H9 (cell line): ENCODE measurements around the gene APOBEC3G. TPM values are rescaled to one million over a fixed set of nuclear protein-coding genes. Genes with fewer than 3 reads are reported as not detected.

ENCODE experiments used
- DNase-seq: peaks from one replicate; pipeline ENCODE4 v3.0.0-alpha.2; 2017
- H2AFZ ChIP-seq: one replicate; pipeline ENCODE4 v1.6.1; 2013; ENCODE audit warnings: mild to moderate bottlenecking, low read length, control low read depth, moderate library complexity
- H2AK5ac ChIP-seq: 2 replicates; pipeline ENCODE4 v1.6.1; 2013; ENCODE audit warnings: low read length, control low read depth, mixed read lengths; ENCODE audit not compliant: insufficient read length
- H2BK120ac ChIP-seq: one replicate; pipeline ENCODE4 v1.6.1; 2013; ENCODE audit warnings: low read depth, mild to moderate bottlenecking, low read length, control low read depth, inconsistent platforms; ENCODE audit not compliant: poor library complexity, severe bottlenecking
- H2BK12ac ChIP-seq: 2 replicates; pipeline ENCODE4 v1.6.1; 2013; ENCODE audit warnings: low read length, control low read depth, mixed read lengths, low read depth; ENCODE audit not compliant: insufficient read length
- H2BK15ac ChIP-seq: 2 replicates; pipeline ENCODE4 v1.6.1; 2013; ENCODE audit warnings: low read depth, low read length, control low read depth
- H2BK20ac ChIP-seq: one replicate; pipeline ENCODE4 v1.6.1; 2013; ENCODE audit warnings: low read depth, mild to moderate bottlenecking, low read length, control low read depth, inconsistent platforms; ENCODE audit not compliant: poor library complexity, severe bottlenecking
- H2BK5ac ChIP-seq: 2 replicates; pipeline ENCODE4 v1.6.1; 2013; ENCODE audit warnings: low read length, control low read depth, mixed read lengths; ENCODE audit not compliant: insufficient read length
- H3K14ac ChIP-seq: 2 replicates; pipeline ENCODE4 v1.6.1; 2013; ENCODE audit warnings: low read length, control low read depth; ENCODE audit not compliant: insufficient read depth
- H3K18ac ChIP-seq: 2 replicates; pipeline ENCODE4 v1.6.1; 2013; ENCODE audit warnings: low read depth, mild to moderate bottlenecking, mixed read lengths, low read length, control low read depth; ENCODE audit not compliant: insufficient read length
- H3K23ac ChIP-seq: 2 replicates; pipeline ENCODE4 v1.6.1; 2013; ENCODE audit warnings: low read length, control low read depth, mixed read lengths, low read depth; ENCODE audit not compliant: insufficient read length
- H3K23me2 ChIP-seq: 2 replicates; pipeline ENCODE4 v1.6.1; 2013; ENCODE audit warnings: low read depth, mild to moderate bottlenecking, mixed read lengths, low read length, control low read depth; ENCODE audit not compliant: insufficient read length, poor library complexity, severe bottlenecking
- H3K27ac ChIP-seq: 2 replicates; pipeline ENCODE4 v1.5.1; 2013; ENCODE audit warnings: low read length, control low read depth, mixed read lengths, low read depth; ENCODE audit not compliant: insufficient read length
- H3K27me3 ChIP-seq: 2 replicates; pipeline ENCODE4 v1.6.1; 2013; ENCODE audit warnings: low read length, control low read depth, inconsistent platforms; ENCODE audit not compliant: insufficient read depth
- H3K4ac ChIP-seq: 2 replicates; pipeline ENCODE4 v1.6.1; 2013; ENCODE audit warnings: low read depth, mild to moderate bottlenecking, control low read depth, inconsistent platforms, low read length, moderate library complexity
- H3K4me1 ChIP-seq: 2 replicates; pipeline ENCODE4 v1.6.1; 2013; ENCODE audit warnings: low read length, control low read depth, inconsistent platforms; ENCODE audit not compliant: insufficient read depth
- H3K4me2 ChIP-seq: 2 replicates; pipeline ENCODE4 v1.6.1; 2013; ENCODE audit warnings: low read length, control low read depth, mixed read lengths; ENCODE audit not compliant: insufficient read length, insufficient read depth
- H3K56ac ChIP-seq: 2 replicates; pipeline ENCODE4 v1.6.1; 2013; ENCODE audit warnings: low read depth, mild to moderate bottlenecking, mixed read lengths, low read length, control low read depth; ENCODE audit not compliant: insufficient read length
- H3K79me1 ChIP-seq: 2 replicates; pipeline ENCODE4 v1.6.1; 2013; ENCODE audit warnings: low read depth, mild to moderate bottlenecking, moderate library complexity, low read length, control low read depth, inconsistent platforms; ENCODE audit not compliant: insufficient read depth, poor library complexity, severe bottlenecking
- H3K79me2 ChIP-seq: 2 replicates; pipeline ENCODE4 v1.6.1; 2013; ENCODE audit warnings: low read length, control low read depth, inconsistent platforms; ENCODE audit not compliant: insufficient read depth
- H3K9ac ChIP-seq: 2 replicates; pipeline ENCODE4 v1.6.1; 2013; ENCODE audit warnings: low read length, control low read depth, mixed read lengths; ENCODE audit not compliant: insufficient read length; ENCODE audit errors: extremely low read depth
- H3K9me3 ChIP-seq: one replicate; pipeline ENCODE4 v1.6.1; 2013; ENCODE audit warnings: low read depth, low read length, inconsistent platforms; ENCODE audit not compliant: control insufficient read depth
- H3T11ph ChIP-seq: one replicate; pipeline ENCODE4 v1.6.1; 2013; ENCODE audit warnings: mild to moderate bottlenecking, low read length, control low read depth, inconsistent platforms
- H4K20me1 ChIP-seq: one replicate; pipeline ENCODE4 v1.6.1; 2013; ENCODE audit not compliant: control insufficient read depth, insufficient read length, insufficient read depth
- H4K5ac ChIP-seq: 2 replicates; pipeline ENCODE4 v1.6.1; 2013; ENCODE audit warnings: low read depth, mild to moderate bottlenecking, mixed read lengths, low read length, control low read depth; ENCODE audit not compliant: insufficient read length
- H4K8ac ChIP-seq: replicated peaks from 2 replicates; pipeline ENCODE4 v1.6.1; 2013; ENCODE audit warnings: low read length, control low read depth, mixed read lengths, low read depth; ENCODE audit not compliant: insufficient read length
- H4K91ac ChIP-seq: 2 replicates; pipeline ENCODE4 v1.6.1; 2013; ENCODE audit warnings: low read depth, mild to moderate bottlenecking, moderate library complexity, mixed read lengths, low read length, control low read depth; ENCODE audit not compliant: insufficient read length
- H3K27ac Mint-ChIP-seq, 3 experiments: 2 replicates in 2 of 3; 3 replicates in 1 of 3; pipeline ENCODE4 v1.8.0; 2020 to 2021; ENCODE audit warnings: mixed read lengths in 3 of 3, mild to moderate bottlenecking in 1 of 3, moderate library complexity in 1 of 3
- H3K27me3 Mint-ChIP-seq: 2 replicates; pipeline ENCODE4 v1.8.0; 2021; ENCODE audit warnings: low read depth, mild to moderate bottlenecking, moderate library complexity, mixed read lengths
- H3K36me3 Mint-ChIP-seq, 3 experiments: 2 replicates in 2 of 3; 3 replicates in 1 of 3; pipeline ENCODE4 v1.8.0; 2020 to 2021; ENCODE audit warnings: low read depth in 3 of 3, mixed read lengths in 3 of 3; ENCODE audit not compliant: insufficient read depth in 1 of 3
- H3K4me1 Mint-ChIP-seq, 2 experiments: 2 replicates each; pipeline ENCODE4 v1.8.0; 2020; ENCODE audit warnings: mixed read lengths in 2 of 2
- H3K4me3 Mint-ChIP-seq, 2 experiments: 2 replicates in 1 of 2; 3 replicates in 1 of 2; pipeline ENCODE4 v1.8.0; 2020 to 2021; ENCODE audit warnings: mild to moderate bottlenecking in 2 of 2, mixed read lengths in 2 of 2, moderate library complexity in 1 of 2
- H3K9me3 Mint-ChIP-seq, 2 experiments: 2 replicates in 1 of 2; 3 replicates in 1 of 2; pipeline ENCODE4 v1.8.0; 2020; ENCODE audit warnings: mild to moderate bottlenecking in 2 of 2, mixed read lengths in 2 of 2, moderate library complexity in 1 of 2
- WGBS: extraction: QIAGEN DNeasy Blood & Tissue Kit; methylation state at CpG from one replicate; pipeline ENCODE4 v1.1.7; 2013; ENCODE audit warnings: missing lambda C conversion rate, low lambda C conversion rate, mixed read lengths; ENCODE audit not compliant: insufficient read length; ENCODE audit errors: extremely low coverage; 5-methylcytosine and 5-hydroxymethylcytosine counted together
- total RNA-seq: library from RNA; stranded (reverse); gene quantifications from 2 replicates; pipeline ENCODE4 v1.2.1, GENCODE V29; 2021
- TF ChIP-seq, protein P1 (sequence below): fragments of 200-600 bp; sonication (generic); conservative IDR thresholded peaks from 3 replicates; pipeline ENCODE4 v1.8.0; 2021; ENCODE audit warnings: antibody characterized with exemption, mild to moderate bottlenecking

The APOBEC3G gene
- total RNA-seq, 1 experiment from 2014 or later, result 2.4 TPM

DNA sequence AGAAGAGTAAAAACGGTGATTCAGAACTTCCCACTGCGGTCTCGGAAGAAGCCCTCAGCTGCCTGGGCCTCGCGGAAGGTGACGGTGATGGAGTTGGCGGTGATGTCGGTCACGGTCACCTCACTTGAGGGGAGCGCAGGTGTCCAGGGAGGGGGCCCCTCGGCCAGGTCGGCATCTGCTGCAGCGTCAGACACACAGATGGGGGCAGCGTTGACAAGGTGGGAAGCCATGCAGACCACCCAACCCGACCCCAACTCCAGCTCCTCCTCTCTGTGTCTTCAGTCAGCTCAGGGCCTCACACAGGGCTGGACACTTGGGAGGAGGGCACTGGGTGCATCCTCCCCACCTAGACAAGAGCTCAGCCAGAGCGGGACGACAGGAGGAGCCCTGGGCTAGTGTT is 56.8 kb downstream of the APOBEC3G start:
- DNase-seq, result no peak
- Histone ChIP-seq H3K79me2 (no peaks in the 10 kb centered on the region), H3K4me1 (peaks cover 4% of the 10 kb centered on the region; the same call in 1 of the 2 replicates), H2BK120ac (no peak overlapping the region), H3K56ac (no peak overlapping the region), H2BK5ac (no peak overlapping the region), H2BK12ac (no peak overlapping the region), H3K9me3 (no peaks in the 10 kb centered on the region), H3K14ac (no peak overlapping the region), H3K27ac (no peak overlapping the region), H3T11ph (no peak overlapping the region), H2AFZ (no peak overlapping the region), H4K5ac (no peak overlapping the region), H4K20me1 (no peaks in the 10 kb centered on the region), H2BK15ac (no peak overlapping the region), H2BK20ac (no peak overlapping the region), H3K79me1 (no peaks in the 10 kb centered on the region), H3K23ac (no peak overlapping the region), H3K27me3 (no peaks in the 10 kb centered on the region), H2AK5ac (no peak overlapping the region), H3K4ac (no peak overlapping the region), H3K23me2 (no peaks in the 10 kb centered on the region), H3K18ac (no peak overlapping the region), H3K9ac (no peak overlapping the region), H4K91ac (no peak overlapping the region), H4K8ac (no peak overlapping the region), H3K4me2 (no peak overlapping the region)
- H3K4me3 Mint-ChIP-seq, result no peak overlapping the region
- no peaks in the 10 kb centered on the region; a peak in 1 of 7 replicates for H3K36me3 Mint-ChIP-seq
- peaks cover 3% of the 10 kb centered on the region for H3K27me3 Mint-ChIP-seq
- no peaks in the 10 kb centered on the region for H3K9me3 Mint-ChIP-seq
- H3K4me1 Mint-ChIP-seq, result peaks cover 31 to 39% of the 10 kb centered on the region in 2 experiments
- no CpG with 5 or more reads among the region's 17 CpGs for WGBS
- no peak overlapping the region for H3K27ac Mint-ChIP-seq
- TF ChIP-seq, protein P1, sequence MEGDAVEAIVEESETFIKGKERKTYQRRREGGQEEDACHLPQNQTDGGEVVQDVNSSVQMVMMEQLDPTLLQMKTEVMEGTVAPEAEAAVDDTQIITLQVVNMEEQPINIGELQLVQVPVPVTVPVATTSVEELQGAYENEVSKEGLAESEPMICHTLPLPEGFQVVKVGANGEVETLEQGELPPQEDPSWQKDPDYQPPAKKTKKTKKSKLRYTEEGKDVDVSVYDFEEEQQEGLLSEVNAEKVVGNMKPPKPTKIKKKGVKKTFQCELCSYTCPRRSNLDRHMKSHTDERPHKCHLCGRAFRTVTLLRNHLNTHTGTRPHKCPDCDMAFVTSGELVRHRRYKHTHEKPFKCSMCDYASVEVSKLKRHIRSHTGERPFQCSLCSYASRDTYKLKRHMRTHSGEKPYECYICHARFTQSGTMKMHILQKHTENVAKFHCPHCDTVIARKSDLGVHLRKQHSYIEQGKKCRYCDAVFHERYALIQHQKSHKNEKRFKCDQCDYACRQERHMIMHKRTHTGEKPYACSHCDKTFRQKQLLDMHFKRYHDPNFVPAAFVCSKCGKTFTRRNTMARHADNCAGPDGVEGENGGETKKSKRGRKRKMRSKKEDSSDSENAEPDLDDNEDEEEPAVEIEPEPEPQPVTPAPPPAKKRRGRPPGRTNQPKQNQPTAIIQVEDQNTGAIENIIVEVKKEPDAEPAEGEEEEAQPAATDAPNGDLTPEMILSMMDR, result no peak
